ENCODE data around the gene NCKAP5. TPM values are rescaled to one million over a fixed set of nuclear protein-coding genes. Genes with fewer than 3 reads are reported as not detected.

NCKAP5 gene
- total and polyA plus RNA-seq, 2 of the 8 experiments (the other 6 are each of a cell fraction or from before 2014, with no cell fraction given), result 0.27 to 0.86 TPM

DNA sequence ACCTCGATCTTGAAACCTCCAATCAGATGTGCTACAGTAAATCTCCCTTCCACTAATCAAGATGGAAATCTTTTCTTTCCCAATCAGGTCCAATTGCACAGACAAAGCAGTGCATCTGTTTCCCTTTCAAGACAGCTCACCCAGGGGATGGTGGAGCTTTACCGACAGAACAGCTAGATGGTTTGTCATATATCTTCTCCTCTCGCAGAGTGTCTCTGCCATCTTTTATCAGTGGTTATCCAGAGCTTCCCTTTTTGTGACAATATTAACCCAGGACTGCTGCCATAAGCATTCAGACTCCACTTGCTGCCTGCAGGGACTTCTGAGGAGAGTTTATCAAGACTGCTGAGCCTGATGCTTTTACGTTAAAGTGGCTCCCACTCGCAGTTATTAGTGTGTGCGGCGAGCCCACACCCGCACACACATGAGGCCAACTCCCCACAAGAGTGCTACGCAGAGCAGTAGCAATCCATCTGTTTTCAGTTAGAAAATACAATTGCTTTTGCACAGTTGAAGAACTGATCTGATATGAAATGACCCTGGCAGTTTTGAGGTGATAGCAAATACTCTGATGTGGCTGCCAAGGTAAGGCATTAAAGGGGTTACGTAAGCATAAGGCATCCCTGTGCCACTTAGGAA is 398.9 kb downstream of the NCKAP5 start:
- no peaks in the 10 kb centered on the region for H3K79me1 ChIP-seq (ENCODE audit: low read depth, low read length)
- H2BK12ac ChIP-seq (ENCODE audit: low read depth, low read length), result no peak overlapping the region
- H3K23me2 ChIP-seq (ENCODE audit: low read depth, low read length), result no peaks in the 10 kb centered on the region
- no peaks in the 10 kb centered on the region for H3K79me2 ChIP-seq (ENCODE audit: control insufficient read depth in 1 of 2, insufficient read depth in 2 of 2, low read length in 2 of 2)
- H3K14ac ChIP-seq (ENCODE audit: insufficient read length), result no peak overlapping the region
- no peak overlapping the region for H4K5ac ChIP-seq (ENCODE audit: insufficient read length, low read depth, low read length)
- no peak overlapping the region for H3K56ac ChIP-seq (replicated peaks; ENCODE audit: insufficient read length, low read depth, low read length)
- no peak overlapping the region for H3K23ac ChIP-seq (ENCODE audit: insufficient read length)
- ChIA-PET CTCF (ENCODE audit: partially characterized antibody) (interaction anchor here (1.1 kb wide), 1 partner anchor 620 kb away, joined by 3 read pairs; no protein-coding TSS in a partner anchor), POLR2A (ENCODE audit: partially characterized antibody) (no interaction called here)
- no peak overlapping the region for H2AK5ac ChIP-seq (ENCODE audit: low read depth, low read length)
- no peak overlapping the region for H2AFZ ChIP-seq (ENCODE audit: low read length)
- no peak overlapping the region for H2BK15ac ChIP-seq (ENCODE audit: low read length)
- H4K8ac ChIP-seq (ENCODE audit: extremely low read depth, insufficient read depth, low read length), result no peak overlapping the region
- H2BK120ac ChIP-seq (replicated peaks; ENCODE audit: low read depth, low read length), result no peak overlapping the region
- no peak overlapping the region for H2BK5ac ChIP-seq (ENCODE audit: low read depth, low read length)
- no peak for FAIRE-seq
- no peak overlapping the region for H4K91ac ChIP-seq (replicated peaks; ENCODE audit: insufficient read length, low read length)
- no peak overlapping the region for H2BK20ac ChIP-seq (ENCODE audit: low read length)
- no peak overlapping the region for H3K4me3 ChIP-seq (ENCODE audit: extremely low read depth in 1 of 4, insufficient read depth in 2 of 4, low read depth in 3 of 4, low read length in 4 of 4)
- no peak overlapping the region for H3K4me2 ChIP-seq (ENCODE audit: insufficient read depth in 1 of 2, low read depth in 2 of 2, low read length in 2 of 2)
- H3K4ac ChIP-seq (replicated peaks; ENCODE audit: insufficient read length, low read depth, low read length), result no peak overlapping the region
- H3K4me1 ChIP-seq (replicated peaks in 1 of 4; ENCODE audit: control insufficient read depth in 3 of 4, insufficient read depth in 4 of 4, low read length in 3 of 4), result no peaks in the 10 kb centered on the region
- WGBS, 2 experiments (ENCODE audit: extremely low coverage in 1 of 2, insufficient coverage in 1 of 2, insufficient read length in 1 of 2, insufficient replicate concordance in 2 of 2, low coverage in 1 of 2, low lambda C conversion rate in 2 of 2, missing lambda C conversion rate in 1 of 2), result 93% methylated on average over 10 of the region's 10 CpGs; no CpG with 5 or more reads in 1 of the 2 experiments
- no peak overlapping the region for H3K18ac ChIP-seq (ENCODE audit: extremely low read depth, low read length)
- H3K9ac ChIP-seq (replicated peaks in 1 of 4; ENCODE audit: extremely low read depth in 1 of 4, low read depth in 3 of 4, low read length in 3 of 4), result no peak overlapping the region
- no peak overlapping the region for H3K27ac ChIP-seq (ENCODE audit: low read depth, low read length)
- H3K36me3 ChIP-seq (ENCODE audit: control insufficient read depth in 2 of 4, insufficient read depth in 4 of 4, low read length in 3 of 4), result no peaks in the 10 kb centered on the region
- H4K20me1 ChIP-seq (replicated peaks in 1 of 2; ENCODE audit: control insufficient read depth in 1 of 2, insufficient read depth in 2 of 2, low read length in 2 of 2), result no peaks in the 10 kb centered on the region
- H3K9me3 ChIP-seq (ENCODE audit: insufficient read depth in 2 of 2, low read depth in 1 of 2, low read length in 1 of 2), result no peaks in the 10 kb centered on the region
- no peak for DNase-seq (ENCODE audit: low read depth in 1 of 2, low spot score in 2 of 2)
- no peaks in the 10 kb centered on the region for H3K27me3 ChIP-seq (replicated peaks in 1 of 4; ENCODE audit: control insufficient read depth in 3 of 4, extremely low read depth in 1 of 4, insufficient read depth in 3 of 4, low read length in 3 of 4)
- no peak for TF ChIP-seq HDAC2 (IDR thresholded peaks at IDR 0.05; ENCODE audit: borderline replicate concordance in 1 of 2, low read depth in 2 of 2, low read length in 2 of 2)
- TF ChIP-seq KDM4A (IDR thresholded peaks at IDR 0.05; ENCODE audit: low read depth, low read length, severe bottlenecking), result no peak
- no peak for TF ChIP-seq RFX5 (IDR thresholded peaks at IDR 0.05; ENCODE audit: borderline replicate concordance, low read depth, low read length)
- TF ChIP-seq, protein P1, sequence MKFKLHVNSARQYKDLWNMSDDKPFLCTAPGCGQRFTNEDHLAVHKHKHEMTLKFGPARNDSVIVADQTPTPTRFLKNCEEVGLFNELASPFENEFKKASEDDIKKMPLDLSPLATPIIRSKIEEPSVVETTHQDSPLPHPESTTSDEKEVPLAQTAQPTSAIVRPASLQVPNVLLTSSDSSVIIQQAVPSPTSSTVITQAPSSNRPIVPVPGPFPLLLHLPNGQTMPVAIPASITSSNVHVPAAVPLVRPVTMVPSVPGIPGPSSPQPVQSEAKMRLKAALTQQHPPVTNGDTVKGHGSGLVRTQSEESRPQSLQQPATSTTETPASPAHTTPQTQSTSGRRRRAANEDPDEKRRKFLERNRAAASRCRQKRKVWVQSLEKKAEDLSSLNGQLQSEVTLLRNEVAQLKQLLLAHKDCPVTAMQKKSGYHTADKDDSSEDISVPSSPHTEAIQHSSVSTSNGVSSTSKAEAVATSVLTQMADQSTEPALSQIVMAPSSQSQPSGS (IDR thresholded peaks at IDR 0.05; ENCODE audit: low read length), result no peak
- no peak for TF ChIP-seq ASH2L (IDR thresholded peaks at IDR 0.05; ENCODE audit: low read length)
- TF ChIP-seq NRF1 (IDR thresholded peaks at IDR 0.05; ENCODE audit: low read depth, low read length), result no peak
- no peak for TF ChIP-seq SIRT6 (IDR thresholded peaks at IDR 0.05; ENCODE audit: low read length)
- TF ChIP-seq BACH1 (IDR thresholded peaks at IDR 0.05; ENCODE audit: low read length), result no peak
- TF ChIP-seq E2F6 (IDR thresholded peaks at IDR 0.05), result no peak
